Transverse colon (tissue), 4 donors: ENCODE measurements around the gene LDB2. TPM values are rescaled to one million over a fixed set of nuclear protein-coding genes. Genes with fewer than 3 reads are reported as not detected.

ENCODE experiments used
- DNase-seq: peaks from one replicate; pipeline ENCODE4 v3.0.0-alpha.2; 2019
- H3K27ac ChIP-seq, 4 donors: fragments of 200-600 bp; sonication (generic); 2 replicates each; pipeline ENCODE4 v1.5.1; 2016 to 2018; ENCODE audit warnings: inconsistent platforms in 4 of 4
- H3K27me3 ChIP-seq: fragments of 200-600 bp; sonication (generic); 2 replicates; pipeline ENCODE4 v1.5.1; 2017; ENCODE audit warnings: inconsistent platforms
- H3K36me3 ChIP-seq, 4 donors: fragments of 200-600 bp; sonication (generic); 2 replicates each; pipeline ENCODE4 v1.5.1; 2017 to 2019; ENCODE audit warnings: inconsistent platforms in 4 of 4
- H3K4me1 ChIP-seq, 4 donors: fragments of 200-600 bp; sonication (generic); 2 replicates each; pipeline ENCODE4 v1.5.1; 2017 to 2020; ENCODE audit warnings: inconsistent platforms in 4 of 4
- H3K4me3 ChIP-seq, 4 donors: fragments of 200-600 bp; sonication (generic); 1 replicate in 1 of 4; 2 replicates in 3 of 4; pipeline versions ENCODE4 v1.5.1 to v1.6.1; 2017 to 2019; ENCODE audit warnings: inconsistent platforms in 4 of 4
- H3K9me3 ChIP-seq, 2 donors: fragments of 200-600 bp; sonication (generic); 2 replicates each; pipeline ENCODE4 v1.5.1; 2017 to 2019; ENCODE audit warnings: inconsistent platforms in 2 of 2
- EP300 ChIP-seq: sonication (generic); formaldehyde crosslinking; IDR thresholded peaks from one replicate; pipeline ENCODE4 v1.6.1; 2017; ENCODE audit warnings: antibody characterized with exemption, low read depth
- POLR2A ChIP-seq: fragments of 450-650 bp; IDR thresholded peaks from one replicate; pipeline ENCODE4 v1.6.1; 2016; ENCODE audit warnings: antibody characterized with exemption, mild to moderate bottlenecking, moderate library complexity
- POLR2AphosphoS5 ChIP-seq, 3 donors: sonication (generic); formaldehyde crosslinking; IDR thresholded peaks; one replicate each; pipeline ENCODE4 v1.6.1; 2016; ENCODE audit warnings: antibody characterized with exemption in 3 of 3
- WGBS, 2 donors: methylation state at CpG; one replicate each; pipeline ENCODE4 v1.1.5; 2018; ENCODE audit warnings: low coverage in 1 of 2; 5-methylcytosine and 5-hydroxymethylcytosine counted together
- in situ Hi-C, 4 donors: fragments of 200-750 bp; cut with MboI; loops; one replicate each; pipeline versions ENCODE4 v1.15.0 to v1.15.1; 2017; ENCODE audit warnings: low sequenced_read_pairs in 3 of 4, low pct_ligation_motif_present in 1 of 4, low pct_unique_long_range_greater_than_20kb in 1 of 4
- intact Hi-C: fragments of 100-400 bp; cut with DNase I; formaldehyde crosslinking; loops from one replicate; pipeline ENCODE4 v1.15.1; 2023; ENCODE audit warnings: low total_unique reads
- total RNA-seq, 4 donors: library from RNA; depleted of rRNA; stranded (reverse); fragments of >200 nt; gene quantifications; one replicate each; pipeline ENCODE4 v1.1.0, GENCODE V29; 2016
- TF ChIP-seq, protein P1 (sequence below), 5 experiments: fragments of 200-600 bp in 3 of 5; fragments of 450-650 bp in 2 of 5; sonication (generic) in 3 of 5; IDR thresholded peaks; 1 replicate in 2 of 5; 2 replicates in 3 of 5; pipeline ENCODE4 v1.5.1; 2016 to 2017; ENCODE audit warnings: antibody characterized with exemption in 5 of 5, inconsistent platforms in 3 of 5, mild to moderate bottlenecking in 2 of 5, moderate library complexity in 1 of 5

The LDB2 gene
- total RNA-seq, 4 donors from 2014 or later = 7.0 to 46.6 (median 8.9) TPM

DNA sequence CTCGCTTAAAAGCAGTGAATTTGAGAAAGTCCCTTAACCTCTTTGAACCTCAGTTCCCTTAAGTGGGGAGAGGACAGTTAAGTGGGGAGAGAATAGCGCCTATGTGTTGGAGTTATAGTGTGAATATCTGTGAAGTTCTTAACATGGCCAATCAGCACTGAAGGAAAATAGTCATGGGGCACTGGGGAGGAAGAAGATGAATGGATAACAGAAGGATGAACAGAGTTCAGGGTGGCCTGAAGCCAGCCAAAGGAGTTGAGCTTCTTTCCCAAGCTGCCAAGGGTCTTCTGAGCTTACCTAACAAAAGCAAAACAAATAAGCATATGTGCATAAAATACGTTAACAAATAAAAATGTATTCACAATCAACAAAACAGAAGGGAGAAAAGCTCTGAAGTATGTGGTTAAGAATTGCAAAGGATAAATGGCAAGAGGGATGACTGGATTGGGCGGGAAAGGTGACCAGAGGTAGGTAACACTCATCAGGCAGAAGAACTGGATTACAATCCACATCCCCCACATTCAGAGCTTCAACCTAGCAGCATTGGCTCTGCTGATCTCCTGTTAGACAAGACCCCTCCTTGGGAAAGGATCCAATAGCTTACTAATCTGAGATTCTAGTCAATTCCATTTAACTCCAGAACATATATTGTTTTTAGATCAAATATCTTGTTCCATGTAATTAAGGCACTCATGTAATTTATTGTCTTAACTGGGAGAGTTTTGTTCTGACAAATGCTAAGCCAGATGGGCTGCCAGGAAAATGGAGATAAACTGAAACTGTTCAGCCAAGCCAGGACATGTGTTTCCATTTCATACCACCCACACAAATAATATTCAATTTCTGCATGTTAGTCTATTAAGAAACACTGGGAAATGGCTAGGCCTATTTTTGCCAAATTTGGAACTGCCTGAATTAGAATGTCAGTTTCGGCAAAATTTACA, 221.2 kb downstream of the LDB2 start:
- Histone ChIP-seq H3K4me1 (peaks cover 0 to 3% (median 0%) of the 10 kb centered on the region in 4 donors), H3K9me3 (no peaks in the 10 kb centered on the region), H3K36me3 (no peaks in the 10 kb centered on the region), H3K27me3 (no peaks in the 10 kb centered on the region), H3K27ac (no peak overlapping the region), H3K4me3 (no peak overlapping the region)
- TF ChIP-seq POLR2A (no peak), EP300 (no peak), POLR2AphosphoS5 (IDR thresholded peaks at IDR 0.05) (no peak)
- TF ChIP-seq, protein P1, sequence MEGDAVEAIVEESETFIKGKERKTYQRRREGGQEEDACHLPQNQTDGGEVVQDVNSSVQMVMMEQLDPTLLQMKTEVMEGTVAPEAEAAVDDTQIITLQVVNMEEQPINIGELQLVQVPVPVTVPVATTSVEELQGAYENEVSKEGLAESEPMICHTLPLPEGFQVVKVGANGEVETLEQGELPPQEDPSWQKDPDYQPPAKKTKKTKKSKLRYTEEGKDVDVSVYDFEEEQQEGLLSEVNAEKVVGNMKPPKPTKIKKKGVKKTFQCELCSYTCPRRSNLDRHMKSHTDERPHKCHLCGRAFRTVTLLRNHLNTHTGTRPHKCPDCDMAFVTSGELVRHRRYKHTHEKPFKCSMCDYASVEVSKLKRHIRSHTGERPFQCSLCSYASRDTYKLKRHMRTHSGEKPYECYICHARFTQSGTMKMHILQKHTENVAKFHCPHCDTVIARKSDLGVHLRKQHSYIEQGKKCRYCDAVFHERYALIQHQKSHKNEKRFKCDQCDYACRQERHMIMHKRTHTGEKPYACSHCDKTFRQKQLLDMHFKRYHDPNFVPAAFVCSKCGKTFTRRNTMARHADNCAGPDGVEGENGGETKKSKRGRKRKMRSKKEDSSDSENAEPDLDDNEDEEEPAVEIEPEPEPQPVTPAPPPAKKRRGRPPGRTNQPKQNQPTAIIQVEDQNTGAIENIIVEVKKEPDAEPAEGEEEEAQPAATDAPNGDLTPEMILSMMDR (IDR thresholded peaks at IDR 0.05) = no peak
- no peak for DNase-seq
- in situ Hi-C loops (no loop called here), intact Hi-C loops (no loop called here)
- 74 to 79% methylated on average over 3 to 5 of the region's 5 CpGs for WGBS, 2 donors

DNA sequence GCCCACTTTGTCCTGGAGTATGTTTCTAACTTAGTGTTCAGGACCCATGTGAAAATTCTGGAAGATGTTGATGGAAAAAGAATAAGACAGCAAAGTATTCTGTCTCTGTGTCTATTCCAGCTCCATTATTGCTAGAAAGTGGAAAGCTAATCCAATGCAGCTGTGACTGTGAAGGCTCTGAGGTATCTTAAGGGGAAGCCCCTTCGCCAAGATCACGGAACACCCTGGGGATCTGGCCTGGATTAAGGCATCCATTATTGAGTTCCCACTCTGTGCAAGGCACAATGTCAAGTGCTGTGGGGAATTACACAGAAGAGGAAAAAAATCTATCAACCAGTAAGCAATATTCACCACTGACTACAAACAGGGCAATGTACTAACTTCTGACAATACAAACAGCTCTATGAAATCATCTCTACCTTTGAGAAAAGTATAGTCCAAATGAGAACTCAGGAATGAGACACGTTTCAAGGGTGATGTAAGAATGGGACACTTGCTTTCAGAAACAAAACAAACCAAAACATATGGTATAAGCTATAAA, 222.1 kb downstream of the LDB2 start:
- intact Hi-C loops (no loop called here), in situ Hi-C loops (no loop called here)
- DNase-seq = no peak
- 67 to 70% methylated on average over 3 of the region's 3 CpGs for WGBS, 2 donors
- H3K27me3 ChIP-seq = no peaks in the 10 kb centered on the region
- no peaks in the 10 kb centered on the region for H3K9me3 ChIP-seq
- no peak overlapping the region for H3K4me3 ChIP-seq
- H3K36me3 ChIP-seq = no peaks in the 10 kb centered on the region
- TF ChIP-seq EP300 = no peak
- TF ChIP-seq POLR2AphosphoS5 (IDR thresholded peaks at IDR 0.05) = no peak
- TF ChIP-seq, protein P1 (IDR thresholded peaks at IDR 0.05) = no peak
- no peak for TF ChIP-seq POLR2A
- peaks cover 0 to 6% (median 0%) of the 10 kb centered on the region in 4 donors for H3K4me1 ChIP-seq
- no peak overlapping the region for H3K27ac ChIP-seq

DNA sequence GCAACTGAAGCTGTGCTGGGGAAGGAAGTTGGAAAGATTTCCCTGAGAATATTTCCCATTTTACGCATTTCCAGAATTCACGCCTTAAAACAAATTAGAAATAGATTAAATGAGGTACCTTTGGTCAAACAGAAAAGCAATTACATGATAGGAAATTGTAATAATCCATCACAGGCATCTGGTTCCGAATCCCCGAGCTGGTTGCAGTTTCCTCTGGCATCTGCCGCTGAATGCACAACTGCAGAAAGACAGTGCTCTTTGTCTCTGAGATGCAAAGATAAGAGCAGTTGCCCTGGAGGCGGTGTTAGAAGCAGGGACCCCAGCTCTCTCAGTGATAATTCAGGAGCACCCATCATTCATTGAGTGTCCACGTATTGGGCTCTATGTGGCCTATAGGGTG, 224.4 kb downstream of the LDB2 start:
- intact Hi-C loops = no loop called here
- in situ Hi-C loops = no loop called here
- TF ChIP-seq POLR2AphosphoS5 (IDR thresholded peaks at IDR 0.05) = no peak
- no peak for TF ChIP-seq EP300
- TF ChIP-seq POLR2A = no peak
- TF ChIP-seq, protein P1 (IDR thresholded peaks at IDR 0.05) = no peak
- Histone ChIP-seq H3K4me3 (no peak overlapping the region), H3K4me1 (peaks cover 0 to 6% (median 0%) of the 10 kb centered on the region in 4 donors), H3K9me3 (no peaks in the 10 kb centered on the region), H3K27me3 (no peaks in the 10 kb centered on the region), H3K36me3 (no peaks in the 10 kb centered on the region), H3K27ac (no peak overlapping the region)
- no peak for DNase-seq
- WGBS, 2 donors = 74 to 79% methylated on average over 2 to 7 of the region's 7 CpGs

DNA sequence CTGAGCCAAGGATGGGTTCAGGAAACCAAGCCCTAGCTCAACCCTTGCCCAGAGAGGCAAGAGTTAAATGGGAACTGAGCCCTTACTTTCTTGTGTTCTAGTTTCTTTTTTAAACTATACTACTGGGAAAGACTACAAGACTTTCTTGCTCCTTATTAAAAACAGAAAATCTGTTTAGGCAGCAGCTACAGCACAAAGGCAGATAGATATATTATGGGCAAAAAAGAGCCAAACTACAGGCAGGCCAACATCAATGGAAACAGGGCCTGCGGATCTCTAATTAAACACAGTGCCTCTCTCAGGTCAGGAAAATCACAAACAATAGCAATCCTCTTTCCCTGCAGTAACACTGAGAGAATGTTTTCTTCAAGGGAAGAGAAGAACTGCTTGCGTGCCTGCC, 226.0 kb downstream of the LDB2 start:
- no peaks in the 10 kb centered on the region for H3K9me3 ChIP-seq
- peak overlapping the region in 1 of 4 donors; percentile 12 for H3K27ac ChIP-seq
- intact Hi-C loops (no loop called here), in situ Hi-C loops (no loop called here)
- TF ChIP-seq POLR2A = no peak
- no peak for TF ChIP-seq POLR2AphosphoS5 (IDR thresholded peaks at IDR 0.05)
- no peak for TF ChIP-seq EP300
- TF ChIP-seq, protein P1 (IDR thresholded peaks at IDR 0.05) = no peak
- no peaks in the 10 kb centered on the region for H3K36me3 ChIP-seq
- H3K27me3 ChIP-seq = no peaks in the 10 kb centered on the region
- WGBS, 2 donors = 56 to 58% methylated on average over 2 of the region's 2 CpGs
- H3K4me1 ChIP-seq = peaks cover 0 to 6% (median 0%) of the 10 kb centered on the region in 4 donors
- DNase-seq = no peak
- H3K4me3 ChIP-seq = no peak overlapping the region
